ENCODE results near the gene RELL2. TPM values are rescaled to one million over a fixed set of nuclear protein-coding genes. Genes with fewer than 3 reads are reported as not detected.

The RELL2 gene
- total RNA-seq, 1 donor from 2014 or later, result 12.9 TPM

GRCh38 chr5:141640698-141641097 lies 3.9 kb downstream of the RELL2 start:
- peaks cover 10% of the 10 kb centered on the region for H3K79me2 ChIP-seq (ENCODE audit: insufficient read depth, low read length)
- H3K4me1 ChIP-seq (ENCODE audit: insufficient read depth, low read length), result peaks cover 14% of the 10 kb centered on the region
- DNase-seq (ENCODE audit: low read depth), result no peak
- no peaks in the 10 kb centered on the region for H3K9me3 Mint-ChIP-seq (ENCODE audit: unreplicated experiment)
- no peak for FAIRE-seq
- H3K36me3 ChIP-seq (ENCODE audit: insufficient read depth, low read length), result peaks cover under 1% of the 10 kb centered on the region
- H3K4me3 Mint-ChIP-seq (ENCODE audit: unreplicated experiment), result no peak overlapping the region
- H3K27me3 ChIP-seq (ENCODE audit: insufficient read depth, low read length), result no peaks in the 10 kb centered on the region
- H2AFZ ChIP-seq (ENCODE audit: low read depth, low read length), result no peak overlapping the region
- peaks cover 10% of the 10 kb centered on the region for H3K4me1 Mint-ChIP-seq (ENCODE audit: low read depth, unreplicated experiment)
- no peak overlapping the region for H3K4me2 ChIP-seq (ENCODE audit: low read length)
- H4K20me1 ChIP-seq (ENCODE audit: insufficient read depth, low read length), result peaks cover 40% of the 10 kb centered on the region
- TF ChIP-seq EZH2 (IDR thresholded peaks at IDR 0.05; ENCODE audit: insufficient read depth, low read length), result no peak
- TF ChIP-seq CTCF (IDR thresholded peaks at IDR 0.05; ENCODE audit: insufficient read depth, low read depth, low read length), result no peak
- no peaks in the 10 kb centered on the region for H3K9me3 ChIP-seq (ENCODE audit: insufficient read depth, low read depth, low read length)
- H3K4me3 ChIP-seq (ENCODE audit: insufficient read depth, low read depth, low read length), result no peak overlapping the region
- no peak overlapping the region for H3K9ac ChIP-seq (ENCODE audit: low read length)
- H3K27me3 Mint-ChIP-seq (ENCODE audit: low read depth, unreplicated experiment), result no peaks in the 10 kb centered on the region
- H3K27ac ChIP-seq (ENCODE audit: low read depth, low read length), result no peak overlapping the region
- peaks cover 22% of the 10 kb centered on the region for H3K36me3 Mint-ChIP-seq (ENCODE audit: low read depth, unreplicated experiment)
- H3K27ac Mint-ChIP-seq (ENCODE audit: unreplicated experiment), result no peak overlapping the region

- H3K4me2 ChIP-seq (ENCODE audit: low read length), result no peak overlapping the region
- H3K9ac ChIP-seq (ENCODE audit: low read length), result no peak overlapping the region
- H3K79me2 ChIP-seq (ENCODE audit: insufficient read depth, low read length), result no peaks in the 10 kb centered on the region
- Mint-ChIP-seq H3K27me3 (ENCODE audit: low read depth, unreplicated experiment) (no peaks in the 10 kb centered on the region), H3K9me3 (ENCODE audit: unreplicated experiment) (no peaks in the 10 kb centered on the region), H3K4me3 (ENCODE audit: unreplicated experiment) (peak overlapping the region; percentile 2), H3K4me1 (ENCODE audit: low read depth, unreplicated experiment) (peaks cover 8% of the 10 kb centered on the region), H3K36me3 (ENCODE audit: low read depth, unreplicated experiment) (peaks cover 31% of the 10 kb centered on the region), H3K27ac (ENCODE audit: unreplicated experiment) (no peak overlapping the region)
- peaks cover 31% of the 10 kb centered on the region for H4K20me1 ChIP-seq (ENCODE audit: insufficient read depth, low read length)
- H3K27ac ChIP-seq (ENCODE audit: low read depth, low read length), result no peak overlapping the region
- FAIRE-seq (no peak), DNase-seq (ENCODE audit: low read depth) (peak; percentile 62)
- peaks cover 8% of the 10 kb centered on the region for H3K4me1 ChIP-seq (ENCODE audit: insufficient read depth, low read length)
- no peaks in the 10 kb centered on the region for H3K27me3 ChIP-seq (ENCODE audit: insufficient read depth, low read length)
- H3K4me3 ChIP-seq (ENCODE audit: insufficient read depth, low read depth, low read length), result no peak overlapping the region
- H3K36me3 ChIP-seq (ENCODE audit: insufficient read depth, low read length), result peaks cover 4% of the 10 kb centered on the region
- H3K9me3 ChIP-seq (ENCODE audit: insufficient read depth, low read depth, low read length), result no peaks in the 10 kb centered on the region
- peak; percentile 36 for TF ChIP-seq CTCF (IDR thresholded peaks at IDR 0.05; ENCODE audit: insufficient read depth, low read depth, low read length)
- TF ChIP-seq EZH2 (IDR thresholded peaks at IDR 0.05; ENCODE audit: insufficient read depth, low read length), result no peak
- no peak overlapping the region for H2AFZ ChIP-seq (ENCODE audit: low read depth, low read length)
Measured at GRCh38 chr5:141641634-141642267, 5.0 kb downstream of the RELL2 start.

DNA sequence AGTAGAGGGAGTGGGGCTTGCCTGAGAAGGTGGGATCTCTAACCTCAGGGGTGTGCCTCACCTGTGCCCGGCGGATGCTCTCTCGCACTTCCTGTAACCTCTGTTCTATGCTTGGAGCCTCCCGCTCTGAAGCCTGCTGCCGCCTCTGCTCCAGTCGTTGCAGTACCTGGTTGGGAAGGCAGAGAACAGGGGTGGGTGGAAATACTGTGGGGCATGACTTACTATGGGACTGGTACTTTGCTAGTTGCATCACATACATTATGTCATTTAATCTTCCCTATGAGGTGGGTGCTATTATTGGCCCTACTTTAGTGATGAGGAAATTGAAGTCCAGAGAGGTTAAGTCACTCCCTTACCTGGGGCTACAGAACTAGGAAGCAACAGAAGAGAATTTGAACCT lies 9.2 kb downstream of the RELL2 start:
- no peak overlapping the region for H3K4me3 Mint-ChIP-seq (ENCODE audit: unreplicated experiment)
- Histone ChIP-seq H4K20me1 (ENCODE audit: insufficient read depth, low read length) (peaks cover 22% of the 10 kb centered on the region), H3K36me3 (ENCODE audit: insufficient read depth, low read length) (peaks cover 7% of the 10 kb centered on the region)

More for the DNA sequence above, 9.2 kb downstream of the RELL2 start:
- FAIRE-seq (no peak), DNase-seq (ENCODE audit: low read depth) (no peak)
- Mint-ChIP-seq H3K27ac (ENCODE audit: unreplicated experiment) (no peak overlapping the region), H3K9me3 (ENCODE audit: unreplicated experiment) (no peaks in the 10 kb centered on the region), H3K36me3 (ENCODE audit: low read depth, unreplicated experiment) (peaks cover 38% of the 10 kb centered on the region), H3K4me1 (ENCODE audit: low read depth, unreplicated experiment) (peaks cover 15% of the 10 kb centered on the region), H3K27me3 (ENCODE audit: low read depth, unreplicated experiment) (no peaks in the 10 kb centered on the region)
- TF ChIP-seq CTCF (IDR thresholded peaks at IDR 0.05; ENCODE audit: insufficient read depth, low read depth, low read length) (no peak), EZH2 (IDR thresholded peaks at IDR 0.05; ENCODE audit: insufficient read depth, low read length) (no peak)
- no peaks in the 10 kb centered on the region for H3K9me3 ChIP-seq (ENCODE audit: insufficient read depth, low read depth, low read length)
- H2AFZ ChIP-seq (ENCODE audit: low read depth, low read length), result no peak overlapping the region
- no peak overlapping the region for H3K27ac ChIP-seq (ENCODE audit: low read depth, low read length)
- H3K4me3 ChIP-seq (ENCODE audit: insufficient read depth, low read depth, low read length), result no peak overlapping the region
- H3K79me2 ChIP-seq (ENCODE audit: insufficient read depth, low read length), result peaks cover 3% of the 10 kb centered on the region
- H3K4me2 ChIP-seq (ENCODE audit: low read length), result no peak overlapping the region
- H3K4me1 ChIP-seq (ENCODE audit: insufficient read depth, low read length), result peaks cover 6% of the 10 kb centered on the region
- no peak overlapping the region for H3K9ac ChIP-seq (ENCODE audit: low read length)
- H3K27me3 ChIP-seq (ENCODE audit: insufficient read depth, low read length), result no peaks in the 10 kb centered on the region
